HG03039 (cell line): ENCODE results near the gene ARHGAP44.
A peak's percentile ranks its signal among the peaks of the same experiment; 100 is the strongest.
"Not testable (repeated sequence)": the region's sequence is repeated elsewhere in the genome, so short reads cannot be mapped to it uniquely, and the experiment has no call there.

Source experiments
- ATAC-seq: cut with Tn5 transposase; IDR thresholded peaks from one replicate; pipeline ENCODE4 v1.9.1; 2021; ENCODE audit warnings: mild to moderate bottlenecking, moderate library complexity; ENCODE audit not compliant: unreplicated experiment

The ARHGAP44 gene

DNA sequence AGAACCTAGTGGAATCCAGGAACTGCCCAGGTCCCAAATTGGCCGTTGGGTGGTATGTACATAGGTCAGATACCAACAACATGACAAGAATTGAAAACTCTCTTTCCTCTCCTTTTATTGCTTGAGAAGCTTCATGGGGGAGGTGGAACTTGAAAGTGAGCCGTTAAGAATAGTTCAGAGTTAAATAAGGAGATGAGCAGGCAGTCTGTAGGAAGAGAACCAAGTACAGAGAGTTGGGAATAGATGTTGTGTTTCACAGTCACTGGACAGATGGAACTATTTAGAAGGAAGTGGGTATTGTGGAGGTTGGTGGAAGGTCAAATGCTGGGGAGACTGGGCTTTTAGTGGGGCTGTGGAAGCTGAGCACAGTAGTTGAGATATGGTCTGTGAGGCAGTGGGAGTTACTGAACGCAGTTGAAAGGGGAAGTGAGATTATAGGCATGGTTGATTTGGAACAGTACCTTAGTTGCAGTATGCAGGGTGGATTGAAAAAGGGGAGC, 26.4 kb downstream of the ARHGAP44 start:
- ATAC-seq, result peak; percentile 98

DNA sequence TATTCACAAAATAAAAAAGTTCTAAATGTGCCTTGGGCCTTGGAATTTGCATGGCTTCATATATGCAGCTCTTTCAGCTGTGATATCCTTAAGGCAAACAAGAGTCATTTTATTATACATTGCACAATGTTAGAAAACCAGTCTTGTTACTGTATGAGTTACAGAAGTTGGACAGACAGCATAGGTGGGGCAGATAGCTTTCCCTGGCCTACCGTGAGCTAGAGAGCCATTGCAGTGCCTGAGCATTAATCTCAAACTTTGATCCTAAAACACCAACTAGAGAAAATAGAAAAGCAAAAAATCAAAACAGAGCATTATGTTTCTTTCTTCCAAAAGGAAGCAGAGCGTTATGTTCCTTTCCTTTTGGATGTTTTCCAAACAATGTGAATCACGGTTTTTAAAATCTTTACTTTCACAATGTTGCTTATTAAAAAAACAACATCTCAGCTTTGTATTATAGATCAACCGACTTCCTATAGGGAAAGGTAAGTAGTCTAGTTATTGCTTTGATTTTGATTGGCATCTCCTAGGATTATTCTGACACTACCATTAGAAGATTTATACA, 32.2 kb downstream of the ARHGAP44 start:
- no peak for ATAC-seq

DNA sequence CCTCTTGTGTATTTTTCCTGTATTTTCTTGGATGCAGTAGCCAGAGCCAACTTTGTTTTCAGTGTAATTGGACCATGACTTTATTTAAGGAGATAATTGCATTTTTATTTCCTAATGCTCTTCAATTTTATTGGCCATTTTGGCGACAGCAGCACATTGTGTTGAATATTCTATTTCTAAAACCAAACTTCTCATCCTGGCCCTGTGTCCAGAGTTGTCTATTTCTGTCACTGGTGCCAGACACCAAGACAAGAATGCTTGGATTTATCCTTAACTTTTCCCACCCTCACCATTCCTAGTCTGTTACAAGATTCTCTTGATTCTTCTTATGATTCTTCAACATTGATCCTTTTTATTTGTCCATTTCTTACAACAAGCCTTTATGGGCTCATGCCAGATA, 37.1 kb downstream of the ARHGAP44 start:
- no peak for ATAC-seq

DNA sequence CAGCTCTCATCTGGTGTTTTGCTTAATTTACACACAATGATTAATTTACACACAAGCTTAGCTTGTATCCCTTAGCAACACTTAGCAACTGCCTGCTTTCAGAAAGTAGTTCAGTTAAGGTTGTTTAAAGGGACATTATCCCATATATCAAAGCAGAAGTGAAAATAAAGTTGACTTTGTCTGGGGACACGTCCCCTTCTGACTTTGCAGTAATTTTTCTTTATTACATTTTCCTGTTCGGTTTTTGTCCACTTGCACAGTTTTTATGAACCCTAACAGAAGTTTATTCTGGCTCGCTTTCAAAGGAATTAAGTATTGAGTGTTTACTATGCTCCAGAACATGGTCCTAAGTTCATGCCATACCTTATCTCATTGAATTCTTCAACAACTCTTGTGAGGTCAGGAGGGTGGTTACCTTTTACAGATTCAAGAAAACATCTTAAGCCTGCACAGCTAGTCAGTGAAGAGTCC, 41.5 kb downstream of the ARHGAP44 start:
- ATAC-seq, result no peak

DNA sequence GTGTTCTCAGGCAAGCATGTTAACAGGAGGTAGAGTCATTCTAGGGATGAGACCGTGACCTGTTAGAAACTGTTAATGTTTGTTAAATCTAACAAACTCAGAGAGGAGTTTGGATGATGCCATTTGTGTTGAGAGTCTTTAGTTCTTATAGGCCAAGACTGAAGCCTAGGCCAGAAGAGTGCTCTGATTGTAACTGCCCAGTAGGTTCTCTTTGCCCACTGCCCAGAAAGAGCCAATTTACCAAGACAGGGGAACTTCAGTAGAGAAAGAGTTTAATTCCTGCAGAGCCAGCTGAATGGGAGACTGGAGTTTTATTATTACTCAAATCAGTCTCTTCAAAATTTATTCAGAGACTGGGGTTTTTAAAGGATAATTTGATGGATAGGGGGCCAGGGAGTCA, 42.5 kb downstream of the ARHGAP44 start:
- no peak for ATAC-seq

DNA sequence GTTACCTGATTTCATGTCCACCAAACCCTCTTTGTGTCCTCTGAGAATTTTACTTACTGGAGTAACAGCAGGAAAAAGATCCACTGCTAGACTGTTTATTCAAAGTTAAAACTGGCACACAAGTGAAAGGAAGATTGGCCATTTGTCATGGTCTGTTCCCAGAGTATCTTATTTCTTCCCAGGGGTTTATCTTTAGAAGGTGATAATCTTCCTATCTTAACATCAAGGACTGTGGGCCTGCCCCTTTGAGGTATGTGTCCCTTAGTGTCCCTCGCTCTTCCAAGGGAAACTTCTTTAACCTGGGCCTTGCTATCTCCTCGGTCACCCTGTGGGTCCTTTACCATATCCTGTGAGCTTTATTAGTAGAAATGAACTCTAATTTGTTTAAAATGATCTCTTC, 49.7 kb downstream of the ARHGAP44 start:
- no peak for ATAC-seq

DNA sequence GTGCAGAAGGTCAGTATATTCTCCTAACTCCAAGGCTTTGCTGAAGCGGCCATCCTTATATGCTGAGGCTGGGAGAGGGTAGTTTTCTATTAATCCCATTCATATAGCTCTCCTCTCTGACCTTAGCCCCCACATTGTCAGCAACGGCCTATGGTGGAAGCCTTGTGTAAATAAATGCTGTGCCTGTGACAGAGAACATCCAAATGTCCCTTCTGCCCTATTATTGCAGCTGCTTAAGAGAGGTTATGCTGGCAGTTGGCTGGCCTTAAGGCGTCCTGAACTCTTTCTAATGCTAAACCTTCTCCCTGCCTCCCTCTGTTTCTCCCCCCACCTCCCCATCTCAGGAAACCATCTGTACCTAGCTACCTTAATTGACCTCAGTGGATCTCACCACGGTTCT, 53.6 kb downstream of the ARHGAP44 start:
- no peak for ATAC-seq

DNA sequence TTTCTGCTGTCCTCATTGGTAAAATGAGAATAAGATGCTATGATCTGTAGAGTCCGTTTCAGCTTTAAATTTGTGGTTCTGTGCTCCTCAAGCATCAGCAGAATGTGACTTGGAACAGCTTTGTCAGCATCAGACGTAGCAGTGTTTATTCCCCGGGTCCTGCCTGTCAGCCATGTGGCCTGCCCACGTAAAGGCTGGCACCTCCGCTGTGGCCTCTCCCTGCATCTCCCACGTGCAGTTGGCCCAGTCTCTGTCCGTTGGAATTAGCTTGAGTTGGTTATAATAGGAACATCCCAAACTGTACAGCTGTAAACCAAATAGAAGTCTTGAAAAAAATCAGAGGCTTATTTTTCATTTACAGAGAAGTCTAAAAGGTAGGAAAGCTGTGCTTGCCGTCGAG, 61.7 kb downstream of the ARHGAP44 start:
- ATAC-seq, result no peak

DNA sequence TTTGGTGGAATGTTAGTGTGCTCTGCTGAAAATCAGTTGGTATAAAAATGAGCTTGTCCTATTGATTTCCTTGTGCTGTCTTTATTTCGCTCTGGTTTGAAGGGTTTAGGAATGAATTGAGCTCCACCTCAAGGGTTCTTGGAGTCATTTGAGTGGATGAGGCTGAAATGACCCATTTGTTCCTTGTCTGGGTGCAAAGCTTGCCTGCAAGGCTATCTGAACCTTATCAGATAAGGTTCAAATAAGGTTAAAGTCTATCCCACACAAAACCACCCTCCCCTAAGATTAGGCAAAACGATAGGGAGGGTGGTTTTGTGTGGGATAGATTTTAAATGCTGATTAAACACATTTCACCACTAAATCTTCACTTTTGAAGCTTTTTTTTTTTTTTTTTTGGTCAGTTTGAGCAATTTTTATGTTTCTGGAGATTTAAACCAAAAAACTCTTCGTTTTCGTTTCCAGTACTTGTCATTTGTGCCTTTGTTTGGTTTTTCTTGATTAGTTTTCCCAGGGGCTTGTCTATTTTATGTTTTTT, 62.7 kb downstream of the ARHGAP44 start:
- ATAC-seq, result no peak

DNA sequence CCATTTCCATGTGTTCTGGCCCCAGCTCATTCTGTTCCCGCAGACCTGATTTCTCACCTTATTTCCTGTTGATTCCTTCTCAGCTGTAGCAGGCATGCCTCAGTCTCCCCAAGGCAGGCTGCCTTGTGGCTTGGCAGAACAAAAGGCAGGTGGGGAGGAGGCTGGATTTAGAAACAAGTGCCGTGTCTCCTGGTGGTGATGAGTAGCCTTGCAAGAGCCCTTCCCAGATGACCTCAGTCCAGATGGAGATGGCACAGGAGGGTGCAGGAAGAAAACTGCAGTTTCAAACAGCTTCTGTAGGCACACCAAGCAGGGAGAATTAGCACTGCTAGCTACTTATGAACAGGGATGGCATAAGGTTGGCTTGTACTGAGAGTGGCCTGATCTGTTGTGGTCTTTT, 64.6 kb downstream of the ARHGAP44 start:
- ATAC-seq, result no peak

DNA sequence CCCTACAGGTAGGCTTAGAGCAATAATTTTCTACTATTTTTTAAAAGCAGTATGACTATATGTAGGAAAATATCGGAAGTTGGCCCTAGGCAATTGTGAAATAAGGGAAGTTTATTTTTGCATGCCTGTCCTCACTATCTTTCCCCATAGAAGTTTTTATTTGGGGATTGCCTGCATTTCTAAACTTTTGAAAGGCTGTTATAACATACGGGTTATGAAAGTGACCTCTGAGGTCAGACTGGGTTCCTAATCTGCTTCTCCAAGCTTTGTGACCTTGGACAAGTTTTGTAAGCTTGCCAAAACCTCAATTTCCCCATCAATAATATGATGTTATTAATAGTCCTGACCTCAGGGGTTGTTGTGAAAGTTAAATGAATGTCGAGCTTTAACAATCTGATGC, 67.1 kb downstream of the ARHGAP44 start:
- no peak for ATAC-seq

DNA sequence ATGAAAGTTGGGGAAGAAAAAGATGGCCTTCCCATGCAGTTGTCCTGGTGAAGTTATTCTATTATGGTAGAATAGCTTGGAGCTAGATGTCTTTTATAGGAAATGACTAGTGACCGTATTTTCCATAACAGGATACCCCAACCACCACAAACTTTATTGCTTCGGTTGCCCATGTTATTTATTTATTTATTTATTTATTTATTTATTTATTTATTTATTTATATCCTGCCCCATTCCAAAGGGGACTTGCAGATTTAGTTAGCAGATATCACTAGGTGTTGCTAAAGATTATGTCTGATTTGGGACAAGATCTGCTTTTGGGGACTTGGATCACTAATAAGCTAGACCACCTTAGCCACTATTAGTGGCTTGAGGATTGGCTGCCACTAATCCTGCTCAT, 68.3 kb downstream of the ARHGAP44 start:
- no peak for ATAC-seq

DNA sequence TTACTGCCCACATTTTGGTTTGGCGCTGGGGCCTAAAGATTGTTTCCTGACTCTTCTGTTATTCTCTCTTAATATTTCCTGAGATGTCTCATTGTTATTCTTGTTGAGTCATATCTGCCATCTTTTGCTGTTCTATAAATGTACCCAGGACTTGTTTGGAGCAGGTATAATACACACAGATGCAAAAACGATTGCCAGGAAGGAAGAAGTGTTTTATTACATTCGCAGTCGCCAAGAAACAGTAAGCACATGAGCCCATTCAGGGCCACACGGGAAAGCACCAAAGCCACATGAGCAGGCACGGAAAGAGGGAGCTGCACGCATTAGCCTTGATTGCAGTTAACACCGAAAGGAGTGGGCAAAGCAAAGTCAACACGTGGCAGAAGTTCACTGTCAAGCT, 70.2 kb downstream of the ARHGAP44 start:
- peak; percentile 43 for ATAC-seq

DNA sequence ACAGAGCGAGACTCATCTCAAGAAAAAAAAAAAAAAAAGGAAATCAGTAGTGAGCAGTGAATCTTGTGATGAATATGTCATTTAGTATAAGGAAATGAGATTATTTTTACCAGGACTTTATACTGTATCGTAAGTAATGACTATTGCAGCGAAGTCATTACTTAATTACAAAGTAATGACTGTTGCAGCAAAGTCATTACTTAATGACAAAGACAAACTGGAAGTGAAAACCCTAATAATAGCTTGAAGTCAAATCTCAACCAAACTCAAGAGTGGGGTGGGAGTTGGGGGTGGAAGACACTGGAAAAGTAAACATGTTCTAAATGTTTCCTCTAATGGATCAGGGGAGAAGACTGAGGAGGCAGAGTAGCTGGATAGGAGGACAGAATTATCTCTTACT, 76.5 kb downstream of the ARHGAP44 start:
- no peak for ATAC-seq

DNA sequence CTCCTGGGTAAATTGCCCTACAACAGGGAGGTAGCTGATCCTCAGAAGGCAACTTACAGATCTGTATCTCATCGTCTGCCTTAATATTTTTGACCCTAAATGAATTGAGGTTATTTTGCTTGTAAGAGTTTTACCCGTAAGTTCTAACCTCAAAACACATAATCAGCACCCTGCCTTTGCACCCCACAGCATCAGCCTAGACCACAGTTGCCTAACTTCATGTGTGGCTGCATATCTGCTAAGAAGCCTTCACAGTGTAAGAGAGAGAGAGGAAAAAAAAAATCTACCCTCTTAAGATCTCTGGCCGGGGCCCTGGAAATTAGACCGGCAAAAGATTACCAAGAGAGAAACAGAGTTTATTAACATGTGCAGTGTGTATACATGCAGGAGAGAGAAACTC, 76.9 kb downstream of the ARHGAP44 start:
- no peak for ATAC-seq

DNA sequence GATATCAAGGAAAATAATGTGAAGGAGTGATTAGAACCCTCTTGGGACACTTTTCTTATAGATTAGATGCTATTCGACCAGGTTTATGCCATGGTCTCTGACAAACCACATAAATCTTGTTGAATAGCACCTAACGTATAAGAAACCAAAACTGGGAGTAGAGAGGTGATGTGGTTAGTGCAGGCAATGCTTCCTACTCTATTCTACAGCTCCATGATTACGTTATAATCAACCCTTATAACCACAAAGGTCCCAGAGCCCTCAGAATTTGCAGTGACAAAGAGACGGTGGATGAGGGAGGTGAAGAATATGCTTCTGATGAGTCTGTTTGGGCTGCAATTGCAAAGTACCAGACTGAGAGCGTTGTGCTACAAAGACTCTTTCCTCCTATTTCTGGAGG, 78.4 kb downstream of the ARHGAP44 start:
- no peak for ATAC-seq

DNA sequence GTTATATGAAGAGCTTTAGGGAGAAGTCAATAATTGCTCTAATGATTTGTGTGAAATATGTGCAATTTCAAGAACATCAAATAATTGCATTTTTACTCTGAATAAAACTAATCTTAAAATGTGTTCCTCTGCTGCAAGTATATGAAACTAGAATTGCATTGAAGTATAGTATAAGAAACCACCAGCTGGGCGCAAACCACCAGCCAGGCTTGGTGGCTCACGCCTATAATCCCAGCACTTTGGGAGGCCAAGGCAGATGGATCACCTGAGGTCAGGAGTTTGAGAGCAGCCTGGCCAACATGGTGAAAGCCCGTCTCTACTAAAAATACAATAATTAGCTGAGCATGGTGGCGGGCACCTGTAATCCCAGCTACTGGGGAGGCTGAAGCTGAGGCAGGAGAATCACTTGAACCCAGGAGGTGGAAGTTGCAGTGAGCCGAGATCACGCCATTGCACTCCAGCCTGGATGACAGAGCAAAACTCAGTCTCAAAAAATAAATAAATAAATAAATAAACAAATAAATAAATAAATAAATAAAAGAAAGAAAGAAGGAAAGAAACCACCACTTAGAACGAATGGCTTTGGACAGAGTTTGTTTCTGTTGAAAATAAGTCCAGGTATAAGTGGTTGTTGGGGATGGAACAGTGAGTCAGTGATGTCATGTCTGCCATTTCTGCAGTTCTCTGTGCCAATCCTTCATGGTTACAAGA, 84.3 kb downstream of the ARHGAP44 start:
- not testable (repeated sequence) for ATAC-seq

DNA sequence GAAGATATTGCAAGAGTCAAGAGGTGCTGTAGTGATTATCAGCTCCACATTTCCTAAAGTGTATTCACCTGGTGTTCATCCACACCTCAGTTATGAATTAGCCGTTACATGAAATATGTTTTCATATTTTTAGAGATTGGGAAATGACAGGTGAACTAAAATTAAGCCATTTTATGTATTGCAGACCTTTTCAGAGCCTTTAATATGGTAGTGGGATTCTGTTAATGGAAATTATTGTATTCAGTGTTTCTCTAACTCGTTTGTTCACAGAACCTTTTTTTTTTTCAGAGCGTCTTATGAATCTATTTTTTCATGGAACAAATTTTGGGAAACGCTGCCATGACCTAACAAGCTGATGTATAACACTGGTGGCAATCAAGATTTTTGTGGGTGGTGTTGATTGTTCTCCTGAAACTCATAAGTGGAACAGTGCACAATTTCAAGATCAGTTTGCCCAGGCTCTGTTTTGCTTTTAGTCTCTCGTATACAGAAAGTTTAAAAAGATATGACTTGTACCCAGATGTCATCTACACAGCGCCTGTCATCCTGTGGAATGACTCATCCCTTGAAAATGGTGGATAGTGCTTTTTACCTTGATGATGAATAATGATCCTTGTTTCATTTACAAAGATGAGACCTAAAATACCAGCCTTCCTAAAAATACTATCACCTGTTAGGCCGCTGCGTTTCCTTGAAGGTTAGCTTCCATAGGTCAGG, 88.8 kb downstream of the ARHGAP44 start:
- no peak for ATAC-seq

DNA sequence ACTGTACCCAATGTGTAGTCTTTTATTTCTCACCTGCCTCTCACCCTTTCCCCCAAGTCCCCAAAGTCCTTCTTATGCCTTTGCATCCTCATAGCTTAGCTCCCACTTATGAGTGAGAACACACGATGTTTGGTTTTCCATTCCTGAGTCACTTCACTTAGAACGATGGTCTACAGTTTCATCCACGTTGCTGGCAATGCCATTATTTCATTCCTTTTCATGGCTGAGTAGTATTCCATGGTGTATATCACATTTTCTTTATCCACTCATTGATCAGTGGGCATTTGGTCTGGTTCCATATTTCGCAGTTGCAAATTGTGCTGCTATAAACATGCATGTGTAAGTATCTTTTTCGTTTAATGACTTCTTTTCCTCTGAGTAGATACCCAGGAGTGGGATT, 89.8 kb downstream of the ARHGAP44 start:
- not testable (repeated sequence) for ATAC-seq

DNA sequence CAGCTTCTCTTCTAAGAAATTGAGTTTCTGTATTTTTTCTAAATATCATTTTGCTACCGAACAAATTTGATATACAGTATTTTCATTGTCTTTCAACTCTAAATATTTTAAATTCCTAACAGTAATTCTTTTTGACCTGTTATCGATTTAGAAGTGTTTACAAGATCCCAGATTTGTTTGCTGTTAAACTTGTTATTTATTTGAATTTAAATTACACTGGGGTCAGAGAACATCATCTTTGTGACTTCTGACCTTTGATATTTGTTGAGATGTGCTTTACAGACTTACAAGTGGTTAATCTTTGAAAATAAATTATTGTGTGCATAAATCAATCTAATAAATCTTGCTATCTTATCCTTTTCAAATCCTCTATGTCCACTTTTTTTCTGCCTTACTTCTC, 94.2 kb downstream of the ARHGAP44 start:
- no peak for ATAC-seq

DNA sequence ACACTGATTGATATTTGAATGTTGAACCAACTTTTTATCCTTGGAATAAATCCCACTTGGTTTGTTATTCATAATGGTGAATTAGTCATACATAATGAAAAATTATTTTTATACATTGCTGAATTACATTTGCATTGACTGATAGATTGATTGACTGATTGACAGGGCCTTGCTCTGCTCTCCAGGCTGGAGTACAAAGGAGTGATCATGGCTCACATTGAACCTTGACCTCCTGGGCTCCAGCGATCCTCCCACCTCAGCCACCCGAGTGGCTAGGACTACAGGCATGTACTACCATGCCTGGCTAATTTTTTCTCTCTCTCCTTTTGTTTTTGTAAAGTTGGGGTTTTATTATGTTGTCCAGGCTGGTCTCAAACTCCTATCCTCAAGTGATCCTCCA, 97.8 kb downstream of the ARHGAP44 start:
- no peak for ATAC-seq
